ENCODE data around the gene PAXX.

Gene PAXX

DNA sequence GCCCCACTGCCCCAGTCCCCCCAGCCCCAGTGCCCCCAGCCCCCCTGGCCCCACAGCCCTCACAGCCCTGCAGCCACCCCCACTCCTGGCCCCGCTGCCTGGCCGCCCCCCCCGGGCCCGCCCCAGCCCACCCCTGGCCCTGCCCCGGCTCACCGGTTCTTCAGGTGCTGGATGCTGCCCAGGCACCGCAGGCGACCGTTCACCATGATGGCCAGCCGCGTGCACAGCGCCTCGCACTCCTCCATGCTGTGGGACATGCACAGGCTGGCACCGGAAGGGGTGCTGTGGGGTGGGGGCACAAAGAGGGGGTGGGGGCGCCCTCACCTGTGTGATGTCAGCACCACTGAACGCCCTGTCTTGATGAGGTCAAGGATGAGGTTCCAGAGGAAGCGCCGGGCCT, 17.0 kb downstream of the PAXX start:
- Mint-ChIP-seq H3K4me1 (no peaks in the 10 kb centered on the region), H3K27ac (no peak overlapping the region), H3K36me3 (ENCODE audit: low read depth) (no peaks in the 10 kb centered on the region), H3K4me3 (no peak overlapping the region), H3K27me3 (ENCODE audit: low read depth) (no peaks in the 10 kb centered on the region), H3K9me3 (no peaks in the 10 kb centered on the region)
- TF ChIP-seq, protein P1, sequence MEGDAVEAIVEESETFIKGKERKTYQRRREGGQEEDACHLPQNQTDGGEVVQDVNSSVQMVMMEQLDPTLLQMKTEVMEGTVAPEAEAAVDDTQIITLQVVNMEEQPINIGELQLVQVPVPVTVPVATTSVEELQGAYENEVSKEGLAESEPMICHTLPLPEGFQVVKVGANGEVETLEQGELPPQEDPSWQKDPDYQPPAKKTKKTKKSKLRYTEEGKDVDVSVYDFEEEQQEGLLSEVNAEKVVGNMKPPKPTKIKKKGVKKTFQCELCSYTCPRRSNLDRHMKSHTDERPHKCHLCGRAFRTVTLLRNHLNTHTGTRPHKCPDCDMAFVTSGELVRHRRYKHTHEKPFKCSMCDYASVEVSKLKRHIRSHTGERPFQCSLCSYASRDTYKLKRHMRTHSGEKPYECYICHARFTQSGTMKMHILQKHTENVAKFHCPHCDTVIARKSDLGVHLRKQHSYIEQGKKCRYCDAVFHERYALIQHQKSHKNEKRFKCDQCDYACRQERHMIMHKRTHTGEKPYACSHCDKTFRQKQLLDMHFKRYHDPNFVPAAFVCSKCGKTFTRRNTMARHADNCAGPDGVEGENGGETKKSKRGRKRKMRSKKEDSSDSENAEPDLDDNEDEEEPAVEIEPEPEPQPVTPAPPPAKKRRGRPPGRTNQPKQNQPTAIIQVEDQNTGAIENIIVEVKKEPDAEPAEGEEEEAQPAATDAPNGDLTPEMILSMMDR (IDR thresholded peaks at IDR 0.05; ENCODE audit: unreplicated experiment in 3 of 3): no peak

DNA sequence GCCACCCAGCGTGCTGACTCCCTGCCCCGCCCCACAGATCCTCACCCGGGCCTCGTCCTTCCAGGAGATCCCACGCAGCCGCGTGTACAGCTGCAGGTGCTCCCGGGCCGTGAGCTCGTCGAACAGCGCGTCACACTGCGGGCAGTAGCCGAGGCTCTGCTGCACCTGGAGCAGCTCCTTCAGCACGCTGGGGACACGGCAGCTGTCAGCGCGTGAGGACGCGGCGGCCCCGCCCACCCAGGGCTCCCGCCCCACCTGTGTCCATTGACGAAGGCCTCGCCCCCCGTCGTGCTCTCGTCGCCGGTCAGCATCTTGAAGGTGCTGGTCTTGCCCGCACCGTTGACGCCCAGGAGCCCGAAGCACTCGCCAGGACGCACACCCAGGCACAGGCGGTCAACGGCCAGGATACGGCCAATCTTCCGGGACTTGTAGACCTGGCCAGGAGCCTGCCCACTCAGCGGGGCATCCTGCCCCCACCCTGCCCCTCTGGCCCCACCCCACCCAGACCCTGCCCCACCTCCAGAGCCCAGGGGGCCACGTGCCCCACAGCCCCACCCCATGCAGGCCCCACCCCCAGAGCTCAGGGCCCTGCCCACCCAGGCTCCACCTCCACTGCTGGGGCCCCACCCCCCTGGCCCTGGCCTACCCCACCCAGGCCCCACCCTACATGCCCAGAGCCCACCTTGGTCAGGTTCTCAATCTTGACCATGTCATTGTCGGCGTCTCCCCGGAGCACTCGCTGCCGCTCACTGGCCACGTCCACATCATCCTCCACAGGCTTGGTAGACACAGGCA, 17.9 kb downstream of the PAXX start:
- no peaks in the 10 kb centered on the region for H3K27me3 Mint-ChIP-seq (ENCODE audit: low read depth)
- H3K9me3 Mint-ChIP-seq: no peaks in the 10 kb centered on the region
- H3K4me1 Mint-ChIP-seq: no peaks in the 10 kb centered on the region
- TF ChIP-seq, protein P1 (IDR thresholded peaks at IDR 0.05; ENCODE audit: unreplicated experiment in 3 of 3): no peak
- no peak overlapping the region for H3K27ac Mint-ChIP-seq
- no peaks in the 10 kb centered on the region for H3K36me3 Mint-ChIP-seq (ENCODE audit: low read depth)
- no peak overlapping the region for H3K4me3 Mint-ChIP-seq

DNA sequence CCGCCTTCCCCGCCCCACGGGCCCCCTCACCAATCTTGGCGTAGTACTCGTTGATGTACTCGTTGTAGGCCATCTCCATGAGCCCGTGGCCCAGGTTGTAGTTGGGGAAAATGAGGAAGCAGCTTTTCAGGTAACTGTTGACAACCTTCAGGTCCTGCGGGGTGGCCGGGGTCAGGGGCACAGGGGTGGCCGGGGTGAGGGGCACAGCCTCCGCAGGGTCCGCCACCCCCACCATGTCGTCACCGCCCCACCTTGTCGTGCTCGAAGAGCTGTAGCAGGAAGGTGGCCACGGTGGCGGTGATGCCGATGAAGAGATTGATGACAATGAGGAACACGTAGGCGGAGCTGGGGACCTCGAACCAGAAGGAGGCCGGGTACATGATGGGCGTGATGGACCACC, 18.9 kb downstream of the PAXX start:
- TF ChIP-seq, protein P1 (IDR thresholded peaks at IDR 0.05; ENCODE audit: unreplicated experiment in 3 of 3): no peak
- Mint-ChIP-seq H3K36me3 (ENCODE audit: low read depth) (peaks cover 3% of the 10 kb centered on the region), H3K27ac (no peak overlapping the region), H3K4me1 (no peaks in the 10 kb centered on the region), H3K4me3 (no peak overlapping the region), H3K27me3 (ENCODE audit: low read depth) (no peaks in the 10 kb centered on the region), H3K9me3 (no peaks in the 10 kb centered on the region)

DNA sequence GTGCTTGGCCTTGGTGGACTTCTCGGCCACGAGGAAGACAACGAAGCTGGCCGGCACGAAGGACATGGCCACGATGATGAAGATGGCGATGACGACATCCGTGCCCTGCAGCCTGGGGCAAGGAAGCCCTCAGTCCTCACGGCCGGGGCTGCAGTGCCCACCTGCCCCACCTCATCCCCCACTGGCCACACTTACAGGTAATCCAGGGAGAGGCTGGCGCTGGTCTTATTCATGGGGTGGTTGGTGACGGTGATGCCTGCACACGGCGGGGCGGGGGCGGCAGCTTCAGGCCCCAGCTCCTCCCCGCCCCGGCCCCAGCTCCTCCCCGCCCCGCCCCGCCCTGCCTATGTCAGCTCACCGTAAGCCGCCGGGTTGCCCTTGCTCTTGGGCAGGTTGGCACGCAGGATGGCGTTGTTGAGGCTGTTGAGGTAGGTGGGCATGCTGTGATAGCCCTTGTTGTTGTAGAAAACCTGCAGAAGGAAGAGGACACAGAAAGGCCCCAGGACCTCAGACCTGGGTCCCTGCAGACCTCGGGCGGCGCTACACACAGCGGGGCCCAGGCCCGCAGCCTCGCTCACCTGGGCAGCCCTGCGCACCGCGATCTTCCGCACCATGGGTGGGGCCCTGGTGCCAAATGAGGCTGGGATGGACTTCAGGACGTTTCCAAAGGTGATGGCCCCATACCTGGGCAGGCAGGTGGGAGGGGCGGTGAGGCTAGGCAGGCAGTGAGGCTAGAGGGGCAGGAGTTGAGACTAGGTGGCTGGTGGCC, 19.9 kb downstream of the PAXX start:
- TF ChIP-seq, protein P1 (IDR thresholded peaks at IDR 0.05; ENCODE audit: unreplicated experiment in 3 of 3): no peak
- Mint-ChIP-seq H3K36me3 (ENCODE audit: low read depth) (peaks cover 8% of the 10 kb centered on the region), H3K27ac (no peak overlapping the region), H3K4me3 (no peak overlapping the region), H3K9me3 (no peaks in the 10 kb centered on the region), H3K4me1 (no peaks in the 10 kb centered on the region), H3K27me3 (ENCODE audit: low read depth) (no peaks in the 10 kb centered on the region)

DNA sequence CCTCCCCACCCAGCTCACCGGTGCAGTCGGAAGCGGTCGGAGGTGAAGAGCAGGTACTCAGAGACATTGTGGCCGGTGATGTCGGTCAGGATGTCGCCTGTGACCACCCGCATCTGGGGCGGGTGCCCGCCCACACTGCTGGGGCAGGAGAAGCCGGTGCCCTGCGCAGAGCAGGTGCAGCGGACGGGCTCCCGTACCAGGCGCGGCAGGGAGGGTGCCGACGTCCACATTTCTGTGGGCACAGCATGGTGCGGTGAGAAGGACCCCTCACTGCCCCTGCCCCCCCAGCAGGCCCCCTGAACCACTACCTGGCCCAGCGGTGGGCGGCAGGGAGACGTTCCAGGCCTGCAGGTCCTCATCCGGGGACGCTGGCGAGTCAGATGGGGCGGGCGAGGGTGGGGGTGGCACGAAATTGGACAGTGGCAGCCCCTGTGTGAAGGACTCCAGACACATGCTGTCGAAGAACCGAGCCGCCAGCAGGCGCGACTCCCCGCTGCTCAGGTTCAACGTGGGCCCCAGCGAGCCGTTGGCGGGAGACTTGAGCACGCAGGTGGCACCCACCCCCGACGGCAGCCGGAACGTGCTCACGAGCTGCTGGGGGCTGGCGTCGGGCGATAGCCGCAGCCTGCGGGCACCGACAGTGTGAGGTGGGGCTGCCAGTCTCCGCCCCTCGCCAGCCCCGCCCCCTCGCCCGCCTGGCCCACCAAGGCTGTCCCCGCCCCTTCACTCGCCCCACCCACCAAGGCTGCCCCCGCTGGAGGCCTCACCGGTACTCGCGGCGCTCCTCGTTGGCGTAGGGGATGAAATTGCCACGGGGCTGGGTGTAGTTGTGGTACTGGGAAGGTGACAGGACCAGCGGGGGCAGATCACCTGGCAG, 20.7 kb downstream of the PAXX start:
- Mint-ChIP-seq H3K4me1 (no peaks in the 10 kb centered on the region), H3K36me3 (ENCODE audit: low read depth) (peaks cover 8% of the 10 kb centered on the region)

More for the DNA sequence above, 20.7 kb downstream of the PAXX start:
- no peaks in the 10 kb centered on the region for H3K9me3 Mint-ChIP-seq
- TF ChIP-seq, protein P1 (IDR thresholded peaks at IDR 0.05; ENCODE audit: unreplicated experiment in 3 of 3): no peak
- H3K4me3 Mint-ChIP-seq: no peak overlapping the region
- H3K27me3 Mint-ChIP-seq (ENCODE audit: low read depth): no peaks in the 10 kb centered on the region
- no peak overlapping the region for H3K27ac Mint-ChIP-seq
